H1 (cell line): ENCODE results near the gene ARHGAP24. TPM values are rescaled to one million over a fixed set of nuclear protein-coding genes. Genes with fewer than 3 reads are reported as not detected.

ENCODE experiments used
- CTCF ChIA-PET: fragments of 300-600 bp; sonication (Branson Sonifier 250); formaldehyde crosslinking; loops from one replicate; lab custom pipeline; 2021; ENCODE audit not compliant: partially characterized antibody; lab: Charles Lee
- POLR2A ChIA-PET: fragments of 300-600 bp; sonication (Branson Sonifier 250); formaldehyde crosslinking; loops from one replicate; lab custom pipeline; 2021; ENCODE audit warnings: inconsistent platforms; ENCODE audit not compliant: partially characterized antibody; lab: Charles Lee
- DNase-seq, 2 experiments: peaks; one replicate each; pipeline versions ENCODE4 v3.0.0 to v3.0.0-alpha.2; 2010 to 2022; ENCODE audit warnings: low spot score in 2 of 2, low read depth in 1 of 2, mixed read lengths in 1 of 2
- FAIRE-seq: peaks from 2 replicates; lab custom pipeline; 2011; peaks lifted over from hg19 to GRCh38; lab: Jason Lieb, UNC
- H2AFZ ChIP-seq: 2 replicates; pipeline ENCODE4 v1.8.1; 2012; ENCODE audit warnings: low read length, inconsistent platforms
- H2AK5ac ChIP-seq: 2 replicates; pipeline ENCODE4 v1.6.1; 2013; ENCODE audit warnings: low read depth, low read length
- H2BK120ac ChIP-seq: replicated peaks from 2 replicates; pipeline ENCODE3; 2013; ENCODE audit warnings: low read depth, low read length, inconsistent platforms
- H2BK12ac ChIP-seq: 2 replicates; pipeline ENCODE4 v1.6.1; 2013; ENCODE audit warnings: low read depth, low read length
- H2BK15ac ChIP-seq: 2 replicates; pipeline ENCODE4 v1.6.1; 2013; ENCODE audit warnings: low read length
- H2BK20ac ChIP-seq: 2 replicates; pipeline ENCODE4 v1.6.1; 2013; ENCODE audit warnings: low read length
- H2BK5ac ChIP-seq: 2 replicates; pipeline ENCODE4 v1.6.1; 2013; ENCODE audit warnings: low read depth, low read length
- H3K14ac ChIP-seq: 2 replicates; pipeline ENCODE4 v1.6.1; 2013; ENCODE audit warnings: inconsistent platforms; ENCODE audit not compliant: insufficient read length
- H3K18ac ChIP-seq: 2 replicates; pipeline ENCODE4 v1.6.1; 2013; ENCODE audit warnings: low read length; ENCODE audit errors: extremely low read depth
- H3K23ac ChIP-seq: 2 replicates; pipeline ENCODE4 v1.6.1; 2013; ENCODE audit warnings: inconsistent platforms; ENCODE audit not compliant: insufficient read length
- H3K23me2 ChIP-seq: 2 replicates; pipeline ENCODE4 v1.6.1; 2013; ENCODE audit warnings: low read depth, low read length
- H3K27ac ChIP-seq: 2 replicates; pipeline ENCODE4 v1.6.1; 2011; ENCODE audit warnings: low read depth, low read length, inconsistent platforms
- H3K27me3 ChIP-seq, 4 experiments: replicated peaks in 1 of 4; 1 replicate in 1 of 4; 2 replicates in 3 of 4; pipeline versions ENCODE4 v1.6.1 to v1.8.1; 2011 to 2013; ENCODE audit warnings: low read length in 3 of 4, mild to moderate bottlenecking in 3 of 4, inconsistent platforms in 2 of 4, mixed read lengths in 2 of 4, moderate library complexity in 1 of 4; ENCODE audit not compliant: control insufficient read depth in 3 of 4, insufficient read depth in 3 of 4; ENCODE audit errors: extremely low read depth in 1 of 4
- H3K36me3 ChIP-seq, 4 experiments: 2 replicates each; pipeline versions ENCODE4 v1.6.1 to v1.8.1; 2011 to 2013; ENCODE audit warnings: mild to moderate bottlenecking in 4 of 4, low read length in 3 of 4, moderate library complexity in 2 of 4, control low read depth in 1 of 4, inconsistent platforms in 1 of 4; ENCODE audit not compliant: insufficient read depth in 4 of 4, control insufficient read depth in 2 of 4
- H3K4ac ChIP-seq: replicated peaks from 2 replicates; pipeline ENCODE3; 2013; ENCODE audit warnings: low read length, low read depth, mixed read lengths, inconsistent platforms; ENCODE audit not compliant: insufficient read length
- H3K4me1 ChIP-seq, 4 experiments: replicated peaks in 1 of 4; 1 replicate in 1 of 4; 2 replicates in 3 of 4; pipeline versions ENCODE4 v1.6.1 to v1.8.1; 2011 to 2013; ENCODE audit warnings: low read length in 3 of 4, inconsistent platforms in 2 of 4, mixed read lengths in 1 of 4; ENCODE audit not compliant: insufficient read depth in 4 of 4, control insufficient read depth in 3 of 4
- H3K4me2 ChIP-seq, 2 experiments: 2 replicates each; pipeline versions ENCODE4 v1.6.1 to v1.8.1; 2011 to 2013; ENCODE audit warnings: low read depth in 2 of 2, low read length in 2 of 2, control low read depth in 1 of 2, inconsistent platforms in 1 of 2, mild to moderate bottlenecking in 1 of 2; ENCODE audit not compliant: insufficient read depth in 1 of 2
- H3K4me3 ChIP-seq, 4 experiments: fragments of 200-600, 300-600 bp in 1 of 4; sonication (generic), shearing (Covaris generic), sonication (Bioruptor Twin) in 1 of 4; 2 replicates each; pipeline versions ENCODE4 v1.5.1 to v1.8.1; 2011 to 2016; ENCODE audit warnings: low read length in 4 of 4, low read depth in 3 of 4, control low read depth in 2 of 4, inconsistent platforms in 2 of 4, mild to moderate bottlenecking in 2 of 4, mixed read lengths in 1 of 4, moderate library complexity in 1 of 4; ENCODE audit not compliant: insufficient read depth in 2 of 4; ENCODE audit errors: extremely low read depth in 1 of 4
- H3K56ac ChIP-seq: replicated peaks from 2 replicates; pipeline ENCODE3; 2013; ENCODE audit warnings: low read depth, mild to moderate bottlenecking, mixed read lengths, low read length, inconsistent platforms; ENCODE audit not compliant: insufficient read length
- H3K79me1 ChIP-seq: 2 replicates; pipeline ENCODE4 v1.6.1; 2013; ENCODE audit warnings: low read depth, low read length, control low read depth
- H3K79me2 ChIP-seq, 2 experiments: 2 replicates each; pipeline versions ENCODE4 v1.6.1 to v1.8.1; 2012 to 2013; ENCODE audit warnings: low read length in 2 of 2, mild to moderate bottlenecking in 2 of 2, inconsistent platforms in 1 of 2; ENCODE audit not compliant: insufficient read depth in 2 of 2, control insufficient read depth in 1 of 2
- H3K9ac ChIP-seq, 4 experiments: replicated peaks in 1 of 4; 1 replicate in 1 of 4; 2 replicates in 3 of 4; pipeline versions ENCODE4 v1.6.1 to v1.8.1; 2011 to 2013; ENCODE audit warnings: low read depth in 3 of 4, low read length in 3 of 4, control low read depth in 2 of 4, mild to moderate bottlenecking in 2 of 4, moderate library complexity in 2 of 4, inconsistent platforms in 1 of 4; ENCODE audit errors: extremely low read depth in 1 of 4
- H3K9me3 ChIP-seq, 2 experiments: 2 replicates each; pipeline versions ENCODE4 v1.6.1 to v1.8.1; 2012 to 2013; ENCODE audit warnings: mild to moderate bottlenecking in 2 of 2, moderate library complexity in 2 of 2, control low read depth in 1 of 2, inconsistent platforms in 1 of 2, low read depth in 1 of 2, low read length in 1 of 2, mixed read lengths in 1 of 2; ENCODE audit not compliant: insufficient read depth in 2 of 2
- H4K20me1 ChIP-seq, 2 experiments: replicated peaks in 1 of 2; 2 replicates each; pipeline versions ENCODE3 to v1.8.1; 2011 to 2013; ENCODE audit warnings: inconsistent platforms in 2 of 2, low read length in 2 of 2, mild to moderate bottlenecking in 1 of 2; ENCODE audit not compliant: insufficient read depth in 2 of 2, control insufficient read depth in 1 of 2
- H4K5ac ChIP-seq: 2 replicates; pipeline ENCODE4 v1.6.1; 2013; ENCODE audit warnings: low read length, low read depth, mixed read lengths, inconsistent platforms; ENCODE audit not compliant: insufficient read length
- H4K8ac ChIP-seq: 2 replicates; pipeline ENCODE4 v1.8.0; 2013; ENCODE audit warnings: mild to moderate bottlenecking, moderate library complexity, low read length, inconsistent platforms; ENCODE audit not compliant: insufficient read depth; ENCODE audit errors: extremely low read depth
- H4K91ac ChIP-seq: replicated peaks from 2 replicates; pipeline ENCODE3; 2013; ENCODE audit warnings: low read length, mixed read lengths, inconsistent platforms; ENCODE audit not compliant: insufficient read length
- CTBP2 ChIP-seq: IDR thresholded peaks from 2 replicates; pipeline ENCODE4 v1.7.0; 2011; ENCODE audit warnings: borderline replicate concordance, mild to moderate bottlenecking, moderate library complexity, mixed read lengths, low read length; ENCODE audit not compliant: insufficient read depth, insufficient read length
- EZH2 ChIP-seq: fragments of 200-600 bp; sonication (generic); IDR thresholded peaks from 2 replicates; pipeline ENCODE4 v1.7.1; 2012; ENCODE audit warnings: low read depth, mild to moderate bottlenecking, moderate library complexity, low read length, inconsistent platforms; ENCODE audit not compliant: severe bottlenecking
- JUN ChIP-seq: IDR thresholded peaks from 2 replicates; pipeline ENCODE4 v1.6.1; 2011; ENCODE audit warnings: low read depth, mild to moderate bottlenecking, improper control_type of control experiment, low read length
- KDM1A ChIP-seq: fragments of 200-600, 300-600 bp; sonication (generic); IDR thresholded peaks from 2 replicates; pipeline ENCODE4 v1.7.1; 2016; ENCODE audit warnings: mild to moderate bottlenecking, low read length, borderline replicate concordance
- RAD21 ChIP-seq, 2 experiments: IDR thresholded peaks in 1 of 2; conservative IDR thresholded peaks in 1 of 2; 2 replicates each; pipeline ENCODE4 v1.6.1; 2011; ENCODE audit warnings: low read depth in 2 of 2, low read length in 2 of 2, improper control_type of control experiment in 1 of 2, inconsistent platforms in 1 of 2, mild to moderate bottlenecking in 1 of 2, moderate library complexity in 1 of 2
- SP4 ChIP-seq: IDR thresholded peaks from 2 replicates; pipeline ENCODE4 v1.6.1; 2012; ENCODE audit warnings: low read length, inconsistent platforms
- WGBS, 2 experiments: shearing (Covaris generic) in 1 of 2; methylation state at CpG; one replicate each; pipeline versions ENCODE4 v1.1.6 to v1.1.7; 2013 to 2015; ENCODE audit warnings: low lambda C conversion rate in 2 of 2, mixed read lengths in 2 of 2, inconsistent platforms in 1 of 2, low coverage in 1 of 2, missing lambda C conversion rate in 1 of 2; ENCODE audit not compliant: insufficient replicate concordance in 2 of 2, insufficient coverage in 1 of 2, insufficient read length in 1 of 2; ENCODE audit errors: extremely low coverage in 1 of 2, missing lambda C conversion rate in 1 of 2; 5-methylcytosine and 5-hydroxymethylcytosine counted together
- polyA plus RNA-seq, 7 experiments: library from polyadenylated mRNA; depleted of rRNA in 3 of 7; stranded (reverse) in 5 of 7; unstranded in 2 of 7; fragments of >200 nt in 5 of 7; fragments of 200-250 nt in 2 of 7; gene quantifications; 1 replicate in 5 of 7; 2 replicates in 1 of 7; 4 replicates in 1 of 7; pipeline versions ENCODE4 v1.2.1 to v1.2.3, GENCODE V29; 2011 to 2013; ENCODE audit warnings: missing spikeins in 2 of 7, mixed read lengths in 2 of 7
- total RNA-seq: library from RNA; stranded (reverse); fragmentation: NEBNext Ultra II Directional; extraction: Animal tissue kit (Norgen Biotek cat#: 25700); gene quantifications from 2 replicates; pipeline ENCODE4 v1.2.1, GENCODE V29; 2021

ARHGAP24 gene
- total and polyA plus RNA-seq, 2 of the 8 experiments (the other 6 are each of a cell fraction or from before 2014, with no cell fraction given), result 0.08 to 0.50 TPM

- H3K9me3 ChIP-seq, result no peaks in the 10 kb centered on the region
- H3K4ac ChIP-seq, result no peak overlapping the region
- H2AK5ac ChIP-seq, result no peak overlapping the region
- DNase-seq, result no peak
- H2AFZ ChIP-seq, result 0 out of 2 replicates have a peak overlapping the region, but pooled peaks have one; percentile 29
- CTCF ChIA-PET, result no interaction called here
- H2BK20ac ChIP-seq, result no peak overlapping the region
- no peak overlapping the region for H3K14ac ChIP-seq
- no peaks in the 10 kb centered on the region for H3K4me1 ChIP-seq
- no peak overlapping the region for H3K4me3 ChIP-seq
- no peaks in the 10 kb centered on the region for H3K79me1 ChIP-seq
- H3K56ac ChIP-seq, result no peak overlapping the region
- H4K8ac ChIP-seq, result no peak overlapping the region
- no peak for FAIRE-seq
- H3K23me2 ChIP-seq, result no peaks in the 10 kb centered on the region
- WGBS, 2 experiments, result 88% methylated on average over 1 of the region's 1 CpG; no CpG with 5 or more reads in 1 of the 2 experiments
- no peak overlapping the region for H3K23ac ChIP-seq
- no peak overlapping the region for H3K4me2 ChIP-seq
- H2BK15ac ChIP-seq, result no peak overlapping the region
- H3K79me2 ChIP-seq, result no peaks in the 10 kb centered on the region
- POLR2A ChIA-PET, result no interaction called here
- H4K20me1 ChIP-seq, result no peaks in the 10 kb centered on the region
- H3K27ac ChIP-seq, result no peak overlapping the region
- no peaks in the 10 kb centered on the region for H3K36me3 ChIP-seq
- H4K5ac ChIP-seq, result no peak overlapping the region
- TF ChIP-seq SP4 (no peak), KDM1A (no peak), RAD21 (IDR thresholded peaks at IDR 0.05 in 1 of 2, conservative IDR thresholded peaks at IDR 0.05 in 1 of 2; ENCODE audit: low read depth in 2 of 2, low read length in 2 of 2) (no peak), CTBP2 (no peak), JUN (no peak), EZH2 (no peak)
- H2BK12ac ChIP-seq, result no peak overlapping the region
- no peak overlapping the region for H2BK5ac ChIP-seq
- no peaks in the 10 kb centered on the region for H3K27me3 ChIP-seq
- H3K9ac ChIP-seq, result no peak overlapping the region
- no peak overlapping the region for H2BK120ac ChIP-seq
- no peak overlapping the region for H3K18ac ChIP-seq
- no peak overlapping the region for H4K91ac ChIP-seq
Observed at GRCh38 chr4:85431881-85432485, 43.0 kb upstream of the ARHGAP24 start.
